ENCODE data around the gene SMPD1.

Gene SMPD1

DNA sequence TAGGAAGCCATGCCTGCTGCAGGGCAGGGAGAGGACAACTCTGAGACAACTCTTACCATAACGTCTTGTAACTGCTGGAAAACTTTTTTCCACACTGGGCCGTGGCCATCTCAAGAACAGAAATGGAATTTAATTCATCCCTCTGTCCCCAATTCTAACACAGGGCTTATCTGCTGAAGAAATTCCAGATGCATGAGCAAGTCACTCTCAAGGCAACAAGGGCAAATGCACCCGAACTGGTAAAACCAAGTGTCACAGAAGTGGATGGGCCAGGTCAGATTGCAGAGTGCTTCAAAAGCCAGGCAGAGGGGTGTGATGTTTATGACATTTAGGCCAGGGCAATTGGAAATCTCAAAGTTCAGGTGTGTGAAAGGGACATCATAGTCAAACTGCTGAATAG is 7.4 kb downstream of the SMPD1 start:
- no peak for DNase-seq (ENCODE audit: extremely low spot score)
- TF ChIP-seq, protein P1, sequence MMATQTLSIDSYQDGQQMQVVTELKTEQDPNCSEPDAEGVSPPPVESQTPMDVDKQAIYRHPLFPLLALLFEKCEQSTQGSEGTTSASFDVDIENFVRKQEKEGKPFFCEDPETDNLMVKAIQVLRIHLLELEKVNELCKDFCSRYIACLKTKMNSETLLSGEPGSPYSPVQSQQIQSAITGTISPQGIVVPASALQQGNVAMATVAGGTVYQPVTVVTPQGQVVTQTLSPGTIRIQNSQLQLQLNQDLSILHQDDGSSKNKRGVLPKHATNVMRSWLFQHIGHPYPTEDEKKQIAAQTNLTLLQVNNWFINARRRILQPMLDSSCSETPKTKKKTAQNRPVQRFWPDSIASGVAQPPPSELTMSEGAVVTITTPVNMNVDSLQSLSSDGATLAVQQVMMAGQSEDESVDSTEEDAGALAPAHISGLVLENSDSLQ (IDR thresholded peaks at IDR 0.05), result no peak
- ChIA-PET POLR2A (no interaction called here), CTCF (no interaction called here)

DNA sequence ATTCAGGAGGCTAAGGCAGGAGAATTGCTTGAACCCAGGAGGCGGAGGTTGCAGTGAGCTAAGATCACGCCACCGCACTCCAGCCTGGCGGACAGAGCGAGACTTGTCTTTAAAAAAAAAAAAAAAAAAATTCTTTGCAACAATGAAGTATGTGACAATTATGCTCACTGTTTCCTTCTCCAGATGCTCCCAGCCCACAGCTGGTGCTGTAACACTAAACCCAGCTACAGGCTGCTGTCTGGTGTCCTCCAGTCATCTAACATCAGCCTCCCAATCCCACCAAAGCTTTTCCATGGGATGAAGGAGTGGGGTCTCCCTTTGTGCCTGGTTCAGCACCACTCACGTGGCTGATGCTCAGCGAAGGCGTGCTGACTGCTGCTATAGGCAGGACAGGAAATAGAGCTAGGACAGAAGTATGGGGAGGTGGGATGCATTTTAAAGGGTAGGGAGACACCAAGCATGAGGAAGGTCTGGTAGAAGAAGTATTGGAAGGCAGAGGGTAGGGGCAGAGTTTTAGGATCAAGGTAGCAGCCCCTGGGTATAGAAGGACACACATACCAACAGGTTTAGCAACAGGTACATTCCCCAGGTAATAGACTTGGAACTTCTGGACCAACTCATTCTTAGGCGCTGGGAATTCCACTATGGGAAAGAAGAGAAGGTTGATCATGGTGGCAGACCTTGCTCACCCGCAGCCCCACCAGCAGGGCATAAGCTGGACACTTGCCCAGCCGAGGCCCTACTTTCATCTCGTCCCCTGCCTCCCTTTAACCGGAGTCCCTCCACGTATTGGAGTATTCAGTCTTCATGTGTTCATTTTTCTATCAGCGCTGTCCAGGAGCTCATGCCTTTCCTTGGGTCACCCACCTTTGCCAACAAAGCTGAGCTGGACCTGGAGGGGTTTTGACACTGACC is 10.4 kb downstream of the SMPD1 start:
- POLR2A ChIA-PET, result interaction anchor here (1.4 to 2.1 kb wide), 3 partner anchors 11 to 18 kb away, joined by 4 to 8 read pairs (median 6); partner anchors contain the start of genes APBB1 and SMPD1
- no peak for TF ChIP-seq NFRKB (IDR thresholded peaks at IDR 0.05)
- no peak for TF ChIP-seq LEF1 (IDR thresholded peaks at IDR 0.05; ENCODE audit: borderline replicate concordance)
- no peak for TF ChIP-seq ARNT (IDR thresholded peaks at IDR 0.05)
- TF ChIP-seq SUZ12 (IDR thresholded peaks at IDR 0.05), result no peak
- CTCF ChIA-PET, result interaction anchor here (0.7 to 1.3 kb wide), 2 partner anchors 38 to 42 kb away, joined by 3 read pairs; no protein-coding TSS in a partner anchor
- no peak for DNase-seq (ENCODE audit: extremely low spot score)

DNA sequence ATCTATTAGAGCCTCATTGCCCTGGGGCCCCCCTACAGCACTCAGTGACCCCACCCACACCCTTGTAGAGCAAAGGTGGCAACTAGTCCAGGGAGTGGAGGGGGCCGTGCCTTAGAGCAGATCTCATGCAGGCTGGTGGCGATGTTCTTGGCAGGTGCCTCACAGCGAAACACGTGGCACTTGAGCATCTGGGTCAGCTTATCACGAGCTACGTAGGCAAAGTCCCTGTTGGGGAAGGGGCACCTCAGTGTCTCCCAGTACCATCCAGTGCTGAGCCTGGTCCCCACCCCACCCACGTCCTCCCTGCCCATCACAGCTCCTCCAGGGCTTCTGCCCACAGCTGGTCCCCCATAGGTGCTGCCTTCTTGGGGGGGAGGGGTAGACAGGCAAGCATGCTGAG is 11.2 kb downstream of the SMPD1 start:
- CTCF ChIA-PET, result interaction anchor here (0.7 to 1.3 kb wide), 2 partner anchors 38 to 42 kb away, joined by 3 read pairs; no protein-coding TSS in a partner anchor
- POLR2A ChIA-PET, result interaction anchor here (1.4 kb wide), 1 partner anchor 18 kb away, joined by 6 read pairs; the partner anchor contains the start of gene APBB1
- no peak for TF ChIP-seq FOXK2 (IDR thresholded peaks at IDR 0.05)
- TF ChIP-seq FOXA1 (IDR thresholded peaks at IDR 0.05), result no peak
- TF ChIP-seq NFRKB (IDR thresholded peaks at IDR 0.05), result no peak
- TF ChIP-seq, protein P1 (IDR thresholded peaks at IDR 0.05), result no peak
- TF ChIP-seq HDGF (IDR thresholded peaks at IDR 0.05; ENCODE audit: borderline replicate concordance), result no peak
- TF ChIP-seq ARNT (IDR thresholded peaks at IDR 0.05), result no peak
- no peak for TF ChIP-seq SP1 (IDR thresholded peaks at IDR 0.05)
- no peak for TF ChIP-seq SUZ12 (IDR thresholded peaks at IDR 0.05)
- TF ChIP-seq ELF4 (IDR thresholded peaks at IDR 0.05), result no peak
- no peak for TF ChIP-seq L3MBTL2 (conservative IDR thresholded peaks at IDR 0.05)
- no peak for TF ChIP-seq ZNF384 (IDR thresholded peaks at IDR 0.05)
- TF ChIP-seq FOXM1 (IDR thresholded peaks at IDR 0.05; ENCODE audit: borderline replicate concordance), result no peak
- TF ChIP-seq LEF1 (IDR thresholded peaks at IDR 0.05; ENCODE audit: borderline replicate concordance), result no peak
- no peak for TF ChIP-seq CTBP1 (IDR thresholded peaks at IDR 0.05; ENCODE audit: borderline replicate concordance)
- TF ChIP-seq BHLHE40 (IDR thresholded peaks at IDR 0.05; ENCODE audit: borderline replicate concordance), result no peak
- DNase-seq (ENCODE audit: extremely low spot score), result no peak

DNA sequence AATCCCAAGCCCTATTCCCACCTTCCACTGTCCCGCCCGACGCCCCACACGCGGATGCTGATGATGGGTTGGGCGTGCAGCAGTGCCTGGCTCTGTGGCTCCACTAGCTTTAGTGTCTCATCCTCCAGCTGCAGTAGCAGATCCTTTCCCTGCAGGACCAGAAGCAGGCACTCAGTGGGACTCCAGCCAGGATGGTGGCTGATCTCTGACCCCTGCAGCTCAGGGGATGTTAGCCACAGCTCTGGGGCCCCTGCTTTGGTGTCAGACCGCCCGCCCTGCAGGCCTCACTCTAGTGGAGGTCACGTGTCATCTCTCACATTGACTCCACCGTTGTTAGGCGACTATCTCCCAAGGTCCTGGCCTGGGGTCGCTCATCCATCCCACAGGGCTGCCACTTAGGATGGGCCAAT is 11.8 kb downstream of the SMPD1 start:
- TF ChIP-seq CTBP1 (IDR thresholded peaks at IDR 0.05; ENCODE audit: borderline replicate concordance) (no peak), LEF1 (IDR thresholded peaks at IDR 0.05; ENCODE audit: borderline replicate concordance) (no peak), SUZ12 (IDR thresholded peaks at IDR 0.05) (no peak), ARNT (IDR thresholded peaks at IDR 0.05) (no peak), FOXK2 (IDR thresholded peaks at IDR 0.05) (no peak), FOXM1 (IDR thresholded peaks at IDR 0.05; ENCODE audit: borderline replicate concordance) (no peak), BHLHE40 (IDR thresholded peaks at IDR 0.05; ENCODE audit: borderline replicate concordance) (no peak)
- ChIA-PET POLR2A (interaction anchor here (1.4 to 3.7 kb wide), 2 partner anchors 17 kb away, joined by 6 to 19 read pairs; partner anchors contain the start of gene APBB1), CTCF (no interaction called here)
- no peak for DNase-seq (ENCODE audit: extremely low spot score)

DNA sequence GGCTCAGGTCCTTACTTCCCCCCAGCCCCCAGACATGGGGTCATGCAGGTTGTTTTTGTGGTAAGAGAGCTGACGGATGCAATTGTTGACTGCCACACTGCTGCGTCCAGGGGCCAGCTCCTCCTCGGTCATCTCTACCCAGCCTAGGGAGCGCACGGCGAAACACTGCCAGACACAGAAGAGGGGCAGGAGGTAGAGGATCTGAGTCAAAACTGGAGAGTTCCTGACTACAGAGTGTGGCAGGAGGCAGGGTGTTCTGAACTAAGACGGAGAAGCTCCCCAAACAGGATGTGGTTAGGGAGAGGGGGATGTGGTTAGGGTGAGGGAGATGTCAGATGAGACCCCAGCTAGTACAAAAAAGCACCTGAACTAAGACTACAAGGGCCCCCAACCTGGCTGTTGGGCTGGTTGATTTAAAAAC is 12.3 kb downstream of the SMPD1 start:
- CTCF ChIA-PET, result no interaction called here
- TF ChIP-seq TARDBP (IDR thresholded peaks at IDR 0.05), result no peak
- TF ChIP-seq ELF4 (IDR thresholded peaks at IDR 0.05), result no peak
- no peak for TF ChIP-seq FOXK2 (IDR thresholded peaks at IDR 0.05)
- no peak for TF ChIP-seq ZNF384 (IDR thresholded peaks at IDR 0.05)
- POLR2A ChIA-PET, result interaction anchor here (1.2 to 3.7 kb wide), 2 partner anchors 12 to 16 kb away, joined by 4 to 19 read pairs; partner anchors contain the start of genes APBB1 and SMPD1
- no peak for DNase-seq (ENCODE audit: extremely low spot score)

DNA sequence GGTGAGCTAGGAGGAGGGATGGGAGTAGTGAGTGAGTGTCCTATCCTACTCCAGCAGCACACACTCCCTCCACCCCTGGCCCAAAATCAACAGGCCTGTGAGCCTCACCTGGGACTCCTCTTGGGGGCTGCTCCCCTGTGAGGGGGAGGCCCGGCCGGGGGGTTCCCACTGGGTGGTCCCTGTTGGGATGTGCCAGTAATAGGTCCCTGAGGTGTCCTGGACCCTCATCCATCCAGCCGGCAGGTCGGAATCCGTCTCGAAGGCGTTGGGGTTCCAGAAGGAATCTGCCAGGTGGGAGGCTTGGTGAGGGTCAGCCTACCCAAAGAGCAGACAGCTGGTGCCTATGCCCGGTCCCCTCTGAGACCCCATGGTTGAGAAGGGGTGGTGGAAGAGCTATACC is 13.3 kb downstream of the SMPD1 start:
- ChIA-PET POLR2A (interaction anchor here (1.2 to 3.7 kb wide), 2 partner anchors 13 to 15 kb away, joined by 4 to 19 read pairs; partner anchors contain the start of genes APBB1 and SMPD1), CTCF (interaction anchor here (0.5 kb wide), 1 partner anchor 704 kb away, joined by 4 read pairs; no protein-coding TSS in a partner anchor)
- no peak for DNase-seq (ENCODE audit: extremely low spot score)
- TF ChIP-seq ELF4 (IDR thresholded peaks at IDR 0.05) (no peak), TARDBP (IDR thresholded peaks at IDR 0.05) (no peak), ZNF384 (IDR thresholded peaks at IDR 0.05) (no peak), BHLHE40 (IDR thresholded peaks at IDR 0.05; ENCODE audit: borderline replicate concordance) (no peak), LEF1 (IDR thresholded peaks at IDR 0.05; ENCODE audit: borderline replicate concordance) (no peak), HDGF (IDR thresholded peaks at IDR 0.05; ENCODE audit: borderline replicate concordance) (no peak), SUZ12 (IDR thresholded peaks at IDR 0.05) (no peak), FOXM1 (IDR thresholded peaks at IDR 0.05; ENCODE audit: borderline replicate concordance) (no peak), FOXA1 (IDR thresholded peaks at IDR 0.05) (no peak)
- TF ChIP-seq, protein P1 (IDR thresholded peaks at IDR 0.05), result no peak

Measured in HEK293T (cell line).